Upper lobe of left lung (tissue), 4 donors: ENCODE data around the gene ITPRIPL2.

Experiments
- CTCF ChIP-seq, 6 experiments: fragments of 450-650 bp in 4 of 6; fragments of 200-600 bp in 2 of 6; sonication (generic) in 2 of 6; IDR thresholded peaks; one replicate each; pipeline ENCODE4 v1.5.1; 2016 to 2019; ENCODE audit warnings: antibody characterized with exemption in 6 of 6
- EP300 ChIP-seq, 4 donors: sonication (generic); formaldehyde crosslinking; IDR thresholded peaks; one replicate each; pipeline ENCODE4 v1.5.1; 2017; ENCODE audit warnings: antibody characterized with exemption in 4 of 4, control low read depth in 2 of 4
- POLR2A ChIP-seq, 4 donors: fragments of 450-650 bp; IDR thresholded peaks; one replicate each; pipeline ENCODE4 v1.5.1; 2016 to 2017; ENCODE audit warnings: antibody characterized with exemption in 4 of 4, mild to moderate bottlenecking in 2 of 4
- POLR2AphosphoS5 ChIP-seq, 2 donors: sonication (generic); formaldehyde crosslinking; IDR thresholded peaks; one replicate each; pipeline ENCODE4 v1.5.1; 2017; ENCODE audit warnings: antibody characterized with exemption in 2 of 2

- peak in 2 of 6 experiments; percentile 26 to 31 for TF ChIP-seq CTCF (IDR thresholded peaks at IDR 0.05)
- no peak for TF ChIP-seq EP300 (IDR thresholded peaks at IDR 0.05)
- TF ChIP-seq POLR2AphosphoS5 (IDR thresholded peaks at IDR 0.05), result peak in 1 of 2 donors; percentile 15
- TF ChIP-seq POLR2A (IDR thresholded peaks at IDR 0.05), result no peak
These were observed 52.7 kb downstream of the ITPRIPL2 start for GRCh38 chr16:19166500-19166899.
